ENCODE results near the gene GADD45B. TPM values are rescaled to one million over a fixed set of nuclear protein-coding genes. Genes with fewer than 3 reads are reported as not detected.
A peak's percentile ranks its signal among the peaks of the same experiment; 100 is the strongest.
"Not testable (repeated sequence)": the region's sequence is repeated elsewhere in the genome, so short reads cannot be mapped to it uniquely, and the experiment has no call there.

GADD45B gene
- total RNA-seq, 2 experiments from 2014 or later: 31.2 to 39.2 TPM

DNA sequence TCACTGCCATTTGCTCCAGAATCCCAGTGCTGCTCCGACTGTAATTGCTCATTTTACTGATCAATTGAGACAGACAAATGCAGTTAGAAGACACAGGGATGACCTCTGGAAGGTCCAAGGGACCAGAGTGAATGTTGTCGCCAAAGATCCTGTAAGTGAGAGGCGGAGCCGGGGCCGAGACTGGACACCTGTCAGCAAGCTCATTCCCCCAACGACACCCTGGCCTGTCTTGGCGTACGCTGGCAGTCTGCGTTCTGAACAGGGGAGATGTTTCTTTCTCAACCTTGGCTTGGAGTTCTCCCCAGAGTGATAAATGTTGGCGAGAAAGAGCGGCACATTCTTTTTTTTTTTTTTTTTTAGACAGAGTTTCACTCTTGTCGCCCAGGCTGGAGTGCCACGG is 24.2 kb downstream of the GADD45B start:
- no peak overlapping the region for H3K27ac Mint-ChIP-seq
- no peak overlapping the region for H3K4me3 Mint-ChIP-seq
- no peaks in the 10 kb centered on the region for H3K9me3 Mint-ChIP-seq
- peaks cover 7% of the 10 kb centered on the region for H3K27me3 Mint-ChIP-seq
- H3K36me3 Mint-ChIP-seq (ENCODE audit: low read depth): no peaks in the 10 kb centered on the region
- DNase-seq: no peak
- ChIA-PET CTCF (interaction anchor here (0.6 to 0.7 kb wide), 4 partner anchors 100 to 708 kb away, joined by 3 read pairs; no protein-coding TSS in a partner anchor), POLR2A (no interaction called here)
- peaks cover 40% of the 10 kb centered on the region for H3K4me1 Mint-ChIP-seq

DNA sequence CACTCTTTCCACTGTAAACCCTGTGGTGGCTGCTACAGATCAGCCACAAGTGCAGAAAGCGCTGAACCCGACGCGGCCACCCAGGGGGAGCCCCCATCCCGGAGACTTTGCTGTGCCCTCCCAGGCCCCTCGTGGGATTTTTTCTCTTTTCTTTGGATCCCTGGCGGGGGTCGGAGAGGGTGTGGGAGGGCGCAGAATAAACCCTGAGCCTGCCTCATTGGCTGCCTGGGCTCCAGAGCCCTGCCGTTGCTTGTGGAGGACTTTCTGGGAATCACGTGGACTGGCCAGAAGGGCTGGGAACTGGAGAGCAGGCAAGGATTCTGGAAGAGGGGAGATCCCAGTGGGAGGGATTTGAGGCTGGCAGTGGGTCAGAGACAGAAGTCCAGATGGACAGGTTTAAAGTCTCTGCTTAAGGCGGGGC is 24.9 kb downstream of the GADD45B start:
- Mint-ChIP-seq H3K27ac (no peak overlapping the region), H3K36me3 (ENCODE audit: low read depth) (no peaks in the 10 kb centered on the region), H3K4me3 (no peak overlapping the region), H3K27me3 (peaks cover 7% of the 10 kb centered on the region), H3K9me3 (no peaks in the 10 kb centered on the region), H3K4me1 (peaks cover 37% of the 10 kb centered on the region)
- CTCF ChIA-PET: interaction anchor here (0.7 kb wide), 1 partner anchor 377 kb away, joined by 3 read pairs; no protein-coding TSS in a partner anchor
- POLR2A ChIA-PET: no interaction called here
- no peak for DNase-seq

DNA sequence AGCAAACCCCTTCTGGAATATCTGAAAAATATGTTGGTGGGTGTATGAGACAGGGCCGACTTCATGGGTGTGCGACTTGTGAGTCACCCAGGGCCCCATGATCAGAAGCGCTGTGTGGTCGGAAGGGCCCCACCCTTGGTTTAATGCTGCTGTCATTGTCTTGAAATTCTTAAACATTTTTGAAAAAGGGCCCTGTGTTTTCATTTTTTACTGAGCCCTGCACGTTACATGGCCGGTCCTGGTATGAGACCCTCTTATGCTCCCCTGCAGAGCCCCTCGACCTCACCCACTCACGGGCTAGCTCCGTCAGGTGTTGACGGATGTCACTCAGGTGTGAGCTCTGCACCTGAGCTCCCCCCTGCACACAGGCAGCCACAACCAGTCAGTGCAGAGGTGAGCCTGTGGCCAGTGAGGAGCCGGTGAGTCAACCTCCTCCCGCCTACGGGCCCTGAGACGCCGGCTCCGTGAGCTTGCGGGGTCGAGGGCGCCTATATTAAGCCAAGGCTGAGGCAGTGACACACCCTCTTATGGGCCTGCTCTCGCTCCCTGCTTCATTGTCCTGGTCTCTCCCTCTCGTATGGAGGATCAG is 27.7 kb downstream of the GADD45B start:
- ChIA-PET POLR2A (no interaction called here), CTCF (interaction anchor here (0.6 to 1.3 kb wide), 5 partner anchors 9 to 50 kb away, joined by 3 to 5 read pairs (median 3); partner anchors contain the start of gene GADD45B)
- Mint-ChIP-seq H3K27ac (peak overlapping the region; percentile 89), H3K27me3 (peaks cover 6% of the 10 kb centered on the region), H3K4me3 (peak overlapping the region; percentile 30), H3K4me1 (peaks cover 45% of the 10 kb centered on the region), H3K36me3 (ENCODE audit: low read depth) (no peaks in the 10 kb centered on the region), H3K9me3 (no peaks in the 10 kb centered on the region)
- DNase-seq: peak; percentile 56

DNA sequence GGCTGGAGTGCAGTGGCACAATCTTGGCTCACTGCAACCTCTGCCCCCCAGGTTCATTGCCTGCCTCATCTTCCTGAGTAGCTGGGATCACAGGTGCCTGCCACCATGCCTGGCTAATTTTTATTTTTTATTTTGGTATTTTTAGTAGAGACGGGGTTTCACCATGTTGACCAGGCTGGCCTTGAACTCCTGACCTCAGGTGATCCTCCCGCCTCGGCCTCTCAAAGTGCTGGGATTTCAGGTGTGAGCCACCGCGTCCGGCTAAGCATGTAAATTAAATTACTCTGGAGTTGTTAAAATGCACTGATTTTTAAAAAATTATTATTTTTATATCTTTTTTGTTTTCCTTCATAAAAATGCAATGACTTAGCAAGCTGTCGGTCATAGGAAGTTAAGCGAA is 30.7 kb downstream of the GADD45B start:
- CTCF ChIA-PET; H3K36me3 Mint-ChIP-seq (ENCODE audit: low read depth); H3K27me3 Mint-ChIP-seq; DNase-seq; POLR2A ChIA-PET; H3K4me3 Mint-ChIP-seq; H3K9me3 Mint-ChIP-seq: not testable (repeated sequence)
- peak overlapping the region; percentile 89 for H3K27ac Mint-ChIP-seq
- peaks cover 36% of the 10 kb centered on the region for H3K4me1 Mint-ChIP-seq

- peaks cover 36% of the 10 kb centered on the region for H3K4me1 Mint-ChIP-seq
- no peaks in the 10 kb centered on the region for H3K9me3 Mint-ChIP-seq
- ChIA-PET POLR2A (no interaction called here), CTCF (interaction anchor here (0.7 kb wide), 1 partner anchor 44 kb away, joined by 4 read pairs; no protein-coding TSS in a partner anchor)
- peak; percentile 63 for DNase-seq
- H3K4me3 Mint-ChIP-seq: peak overlapping the region; percentile 44
- no peaks in the 10 kb centered on the region for H3K36me3 Mint-ChIP-seq (ENCODE audit: low read depth)
- H3K27me3 Mint-ChIP-seq: peaks cover 2% of the 10 kb centered on the region
- peak overlapping the region; percentile 89 for H3K27ac Mint-ChIP-seq
These were observed 31.2 kb downstream of the GADD45B start for GRCh38 chr19:2507109-2507508.

GRCh38 chr19:2509096-2509495 is 33.2 kb downstream of the GADD45B start:
- Mint-ChIP-seq H3K27me3 (peaks cover 2% of the 10 kb centered on the region), H3K27ac (no peak overlapping the region), H3K9me3 (no peaks in the 10 kb centered on the region), H3K4me1 (peaks cover 21% of the 10 kb centered on the region), H3K4me3 (no peak overlapping the region), H3K36me3 (ENCODE audit: low read depth) (no peaks in the 10 kb centered on the region)
- POLR2A ChIA-PET: no interaction called here
- CTCF ChIA-PET: no interaction called here
- DNase-seq: no peak

DNA sequence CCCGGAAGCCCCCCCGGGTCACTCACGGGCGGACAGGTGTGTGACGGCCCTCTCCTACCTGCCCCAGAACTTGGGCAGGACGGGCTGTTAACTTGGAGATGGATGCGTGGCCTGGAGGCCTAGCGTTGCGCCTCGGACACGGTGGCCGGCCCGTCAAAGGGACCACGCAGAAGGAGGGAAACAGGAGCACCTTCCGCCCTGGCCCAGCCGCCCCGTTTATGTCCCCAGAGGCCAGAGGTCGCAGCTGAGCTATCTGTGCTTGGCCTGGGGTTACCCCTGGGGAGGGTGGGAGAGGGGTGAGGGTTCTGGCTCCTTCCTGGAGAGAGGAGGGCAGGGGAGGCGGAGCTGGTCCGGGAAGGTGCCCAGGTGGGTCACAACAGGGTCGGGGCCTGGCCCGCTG is 35.6 kb downstream of the GADD45B start:
- H3K9me3 Mint-ChIP-seq: no peaks in the 10 kb centered on the region
- POLR2A ChIA-PET: no interaction called here
- H3K36me3 Mint-ChIP-seq (ENCODE audit: low read depth): no peaks in the 10 kb centered on the region
- CTCF ChIA-PET: interaction anchor here (0.9 kb wide), 1 partner anchor 8 kb away, joined by 3 read pairs; no protein-coding TSS in a partner anchor
- DNase-seq: no peak
- H3K4me1 Mint-ChIP-seq: peaks cover 17% of the 10 kb centered on the region
- H3K27ac Mint-ChIP-seq: no peak overlapping the region
- peaks cover 2% of the 10 kb centered on the region for H3K27me3 Mint-ChIP-seq
- H3K4me3 Mint-ChIP-seq: no peak overlapping the region

DNA sequence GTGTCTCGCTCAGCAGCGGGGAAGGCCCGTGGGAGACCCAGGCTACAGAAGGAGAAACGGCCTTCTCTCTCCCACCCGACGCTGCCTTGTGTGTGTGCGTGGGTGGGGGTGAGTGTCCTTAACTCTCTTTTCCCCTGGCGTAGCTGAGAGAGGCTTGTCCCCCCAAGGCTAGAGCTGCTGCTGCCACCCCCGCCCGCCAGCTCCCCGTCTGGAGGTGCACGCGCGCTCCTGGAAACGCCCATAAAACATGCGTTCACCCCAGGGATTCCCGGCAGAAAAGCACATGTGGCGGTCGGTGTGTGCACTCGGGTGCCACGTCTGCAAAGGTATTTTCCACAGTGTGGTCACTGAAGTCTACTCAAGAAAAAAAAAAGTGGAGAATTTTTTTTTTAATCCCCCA is 36.1 kb downstream of the GADD45B start:
- no peaks in the 10 kb centered on the region for H3K36me3 Mint-ChIP-seq (ENCODE audit: low read depth)
- H3K9me3 Mint-ChIP-seq: no peaks in the 10 kb centered on the region
- peaks cover 2% of the 10 kb centered on the region for H3K27me3 Mint-ChIP-seq
- DNase-seq: no peak
- CTCF ChIA-PET: interaction anchor here (0.6 to 0.9 kb wide), 2 partner anchors 8 to 324 kb away, joined by 3 to 4 read pairs; no protein-coding TSS in a partner anchor
- peaks cover 15% of the 10 kb centered on the region for H3K4me1 Mint-ChIP-seq
- no peak overlapping the region for H3K27ac Mint-ChIP-seq
- no peak overlapping the region for H3K4me3 Mint-ChIP-seq
- POLR2A ChIA-PET: no interaction called here

DNA sequence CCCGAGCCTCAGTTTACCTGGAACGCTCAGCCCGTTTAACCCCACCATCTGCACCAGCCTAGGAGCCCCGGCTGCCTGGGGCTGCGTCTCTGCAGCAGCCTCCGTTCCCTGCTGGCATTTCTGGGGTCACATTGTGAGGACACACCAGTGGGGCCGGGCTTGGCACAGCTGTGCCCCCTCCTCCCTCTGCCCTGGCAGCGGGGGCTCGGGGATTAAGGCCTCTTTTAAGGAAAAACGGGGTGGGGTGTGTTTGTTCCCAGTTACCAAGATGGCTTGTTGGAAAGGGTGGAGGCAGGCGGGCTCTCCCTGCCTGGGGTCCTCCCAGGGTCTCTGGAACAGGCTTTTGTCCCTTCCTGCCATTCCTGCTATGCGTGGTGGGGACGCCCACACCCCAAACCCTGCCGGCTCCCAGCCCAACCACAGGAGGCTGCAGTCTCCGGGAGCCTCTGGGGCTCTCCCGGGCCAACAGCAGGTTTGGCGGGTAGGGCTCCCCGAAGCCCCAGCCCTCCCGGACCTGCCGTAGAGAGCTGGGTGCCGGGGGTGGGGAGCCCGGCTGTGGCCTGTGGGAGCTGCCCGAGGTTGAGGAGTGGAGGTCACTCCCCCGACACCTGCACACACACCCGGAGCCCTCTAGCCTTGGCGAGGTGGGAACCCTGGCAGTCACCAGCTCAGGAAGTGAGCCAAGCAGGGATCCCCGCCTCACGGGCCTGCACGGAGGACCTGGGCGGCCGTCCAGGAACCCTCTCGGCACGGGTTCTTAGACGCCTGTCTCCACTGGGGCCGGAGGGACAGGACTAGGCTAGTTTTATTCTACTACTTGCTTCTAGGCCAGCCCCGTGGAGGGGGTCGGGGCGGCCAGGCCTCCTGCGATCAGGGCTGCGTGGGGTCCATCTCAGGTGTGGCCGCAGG is 36.9 kb downstream of the GADD45B start:
- CTCF ChIA-PET: interaction anchor here (0.6 to 0.9 kb wide), 2 partner anchors 9 to 323 kb away, joined by 3 to 4 read pairs; no protein-coding TSS in a partner anchor
- Mint-ChIP-seq H3K4me1 (peaks cover 7% of the 10 kb centered on the region), H3K4me3 (no peak overlapping the region), H3K27ac (no peak overlapping the region), H3K36me3 (ENCODE audit: low read depth) (no peaks in the 10 kb centered on the region), H3K9me3 (no peaks in the 10 kb centered on the region), H3K27me3 (no peaks in the 10 kb centered on the region)
- no peak for DNase-seq
- POLR2A ChIA-PET: no interaction called here

GRCh38 chr19:2514981-2515518 is 39.1 kb downstream of the GADD45B start:
- H3K27ac Mint-ChIP-seq: no peak overlapping the region
- H3K4me1 Mint-ChIP-seq: peaks cover 8% of the 10 kb centered on the region
- DNase-seq: no peak
- ChIA-PET CTCF (interaction anchor here (0.6 to 1.1 kb wide), 2 partner anchors 33 to 38 kb away, joined by 3 to 7 read pairs; no protein-coding TSS in a partner anchor), POLR2A (no interaction called here)
- H3K9me3 Mint-ChIP-seq: no peaks in the 10 kb centered on the region
- H3K4me3 Mint-ChIP-seq: no peak overlapping the region
- H3K27me3 Mint-ChIP-seq: no peaks in the 10 kb centered on the region
- H3K36me3 Mint-ChIP-seq (ENCODE audit: low read depth): no peaks in the 10 kb centered on the region

- H3K27ac Mint-ChIP-seq: no peak overlapping the region
- peaks cover 8% of the 10 kb centered on the region for H3K4me1 Mint-ChIP-seq
- no peaks in the 10 kb centered on the region for H3K36me3 Mint-ChIP-seq (ENCODE audit: low read depth)
- ChIA-PET POLR2A (no interaction called here), CTCF (no interaction called here)
- no peaks in the 10 kb centered on the region for H3K27me3 Mint-ChIP-seq
- no peak overlapping the region for H3K4me3 Mint-ChIP-seq
- no peaks in the 10 kb centered on the region for H3K9me3 Mint-ChIP-seq
- no peak for DNase-seq
These were observed 40.8 kb downstream of the GADD45B start for GRCh38 chr19:2516727-2517126.

- POLR2A ChIA-PET: no interaction called here
- Mint-ChIP-seq H3K36me3 (ENCODE audit: low read depth) (no peaks in the 10 kb centered on the region), H3K4me1 (peaks cover 8% of the 10 kb centered on the region), H3K27ac (peak overlapping the region; percentile 31), H3K9me3 (no peaks in the 10 kb centered on the region), H3K27me3 (no peaks in the 10 kb centered on the region), H3K4me3 (no peak overlapping the region)
- DNase-seq: no peak
- CTCF ChIA-PET: interaction anchor here (0.9 kb wide), 1 partner anchor 11 kb away, joined by 3 read pairs; no protein-coding TSS in a partner anchor
These were observed 42.1 kb downstream of the GADD45B start for GRCh38 chr19:2517881-2518601.
